B cell (primary cell): ENCODE data around the gene PLEKHG2.

Source experiments
- CTCF ChIP-seq: fragments of 200-600 bp; IDR thresholded peaks from one replicate; pipeline ENCODE4 v1.8.0; 2022; ENCODE audit warnings: antibody characterized with exemption, mild to moderate bottlenecking
- EZH2 ChIP-seq: IDR thresholded peaks from 2 replicates; pipeline ENCODE4 v1.6.1; 2012; ENCODE audit warnings: borderline replicate concordance, low read depth, mild to moderate bottlenecking, moderate library complexity, low read length; ENCODE audit not compliant: insufficient read depth, poor library complexity, severe bottlenecking

DNA sequence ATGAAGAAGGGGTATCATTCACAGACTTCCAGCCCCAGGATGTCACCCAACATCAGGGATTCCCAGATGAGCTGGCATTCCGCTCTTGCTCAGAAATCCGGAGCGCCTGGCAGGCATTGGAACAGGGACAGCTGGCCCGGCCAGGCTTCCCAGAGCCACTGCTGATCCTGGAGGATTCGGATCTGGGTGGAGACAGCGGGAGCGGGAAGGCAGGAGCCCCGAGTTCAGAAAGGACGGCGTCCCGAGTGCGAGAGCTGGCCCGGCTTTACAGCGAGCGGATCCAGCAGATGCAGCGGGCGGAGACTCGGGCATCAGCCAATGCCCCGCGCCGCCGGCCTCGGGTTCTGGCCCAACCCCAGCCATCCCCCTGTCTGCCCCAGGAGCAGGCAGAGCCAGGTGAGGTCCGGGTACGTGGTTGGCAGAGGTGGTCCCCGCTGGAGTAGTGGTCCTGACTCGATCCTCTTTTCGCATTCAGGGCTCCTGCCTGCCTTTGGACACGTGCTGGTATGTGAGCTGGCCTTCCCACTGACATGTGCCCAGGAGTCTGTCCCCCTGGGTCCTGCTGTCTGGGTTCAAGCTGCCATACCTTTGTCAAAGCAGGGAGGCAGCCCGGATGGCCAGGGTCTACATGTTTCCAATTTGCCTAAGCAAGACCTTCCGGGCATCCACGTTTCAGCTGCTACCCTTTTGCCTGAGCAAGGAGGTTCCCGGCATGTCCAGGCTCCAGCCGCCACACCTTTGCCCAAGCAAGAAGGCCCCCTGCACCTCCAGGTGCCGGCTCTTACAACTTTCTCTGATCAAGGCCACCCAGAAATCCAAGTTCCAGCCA is 11.0 kb downstream of the PLEKHG2 start:
- TF ChIP-seq EZH2 (no peak), CTCF (no peak)
